C4-2B (cell line): ENCODE measurements around the gene BORCS6.

Source experiments
- ZFX ChIP-seq: fragments of 450-650 bp; IDR thresholded peaks from 2 replicates; pipeline ENCODE4 v1.6.1; 2017
- TF ChIP-seq, protein P1 (sequence below): fragments of 450-650 bp; conservative IDR thresholded peaks from 2 replicates; pipeline ENCODE4 v1.5.1; 2017; ENCODE audit warnings: mild to moderate bottlenecking

DNA sequence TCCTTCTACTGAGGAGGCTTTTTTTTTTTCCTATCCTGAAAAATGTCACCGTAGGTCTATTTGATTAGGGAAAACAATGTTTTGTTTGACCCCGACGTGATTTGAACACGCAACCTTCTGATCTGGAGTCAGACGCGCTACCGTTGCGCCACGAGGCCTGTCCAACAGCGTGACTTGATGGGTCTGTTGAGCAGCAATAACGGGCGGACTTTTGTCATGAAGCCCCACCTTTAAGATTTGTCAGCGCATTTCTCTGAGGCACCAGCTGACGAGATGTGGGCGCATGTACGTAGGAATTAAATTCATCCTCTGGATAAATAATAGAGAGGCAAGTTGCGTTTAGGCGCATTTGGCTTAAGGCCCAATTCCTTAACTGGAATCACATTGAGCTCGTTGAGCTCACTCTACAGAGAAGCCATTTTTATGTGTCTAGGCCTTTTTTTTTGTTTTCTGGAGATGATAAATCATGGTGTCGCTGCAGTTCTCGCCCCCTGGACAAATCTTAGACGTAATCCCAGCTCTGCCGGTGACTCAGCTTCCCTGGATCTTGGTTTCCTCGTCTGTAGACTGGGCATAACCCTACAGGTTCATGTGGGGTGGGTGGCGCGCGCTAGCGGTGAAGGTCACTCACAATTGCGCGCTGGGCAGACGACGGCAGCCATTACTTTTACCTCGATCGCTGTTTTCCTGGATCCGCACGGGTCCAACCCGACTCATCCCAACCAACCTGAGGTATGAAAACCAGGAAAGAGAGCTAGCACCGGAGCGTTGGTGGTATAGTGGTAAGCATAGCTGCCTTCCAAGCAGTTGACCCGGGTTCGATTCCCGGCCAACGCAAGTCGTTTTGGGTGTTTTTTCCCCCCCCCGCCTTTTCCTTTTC is 31.0 kb upstream of the BORCS6 start:
- TF ChIP-seq, protein P1, sequence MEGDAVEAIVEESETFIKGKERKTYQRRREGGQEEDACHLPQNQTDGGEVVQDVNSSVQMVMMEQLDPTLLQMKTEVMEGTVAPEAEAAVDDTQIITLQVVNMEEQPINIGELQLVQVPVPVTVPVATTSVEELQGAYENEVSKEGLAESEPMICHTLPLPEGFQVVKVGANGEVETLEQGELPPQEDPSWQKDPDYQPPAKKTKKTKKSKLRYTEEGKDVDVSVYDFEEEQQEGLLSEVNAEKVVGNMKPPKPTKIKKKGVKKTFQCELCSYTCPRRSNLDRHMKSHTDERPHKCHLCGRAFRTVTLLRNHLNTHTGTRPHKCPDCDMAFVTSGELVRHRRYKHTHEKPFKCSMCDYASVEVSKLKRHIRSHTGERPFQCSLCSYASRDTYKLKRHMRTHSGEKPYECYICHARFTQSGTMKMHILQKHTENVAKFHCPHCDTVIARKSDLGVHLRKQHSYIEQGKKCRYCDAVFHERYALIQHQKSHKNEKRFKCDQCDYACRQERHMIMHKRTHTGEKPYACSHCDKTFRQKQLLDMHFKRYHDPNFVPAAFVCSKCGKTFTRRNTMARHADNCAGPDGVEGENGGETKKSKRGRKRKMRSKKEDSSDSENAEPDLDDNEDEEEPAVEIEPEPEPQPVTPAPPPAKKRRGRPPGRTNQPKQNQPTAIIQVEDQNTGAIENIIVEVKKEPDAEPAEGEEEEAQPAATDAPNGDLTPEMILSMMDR = no peak
- no peak for TF ChIP-seq ZFX
